KG1 (cell line): ENCODE measurements around the gene MBL2.

Experiments
- DNase-seq: peaks from one replicate; lab custom pipeline; 2025; lab: John Stamatoyannopoulos, UW

Gene MBL2

DNA sequence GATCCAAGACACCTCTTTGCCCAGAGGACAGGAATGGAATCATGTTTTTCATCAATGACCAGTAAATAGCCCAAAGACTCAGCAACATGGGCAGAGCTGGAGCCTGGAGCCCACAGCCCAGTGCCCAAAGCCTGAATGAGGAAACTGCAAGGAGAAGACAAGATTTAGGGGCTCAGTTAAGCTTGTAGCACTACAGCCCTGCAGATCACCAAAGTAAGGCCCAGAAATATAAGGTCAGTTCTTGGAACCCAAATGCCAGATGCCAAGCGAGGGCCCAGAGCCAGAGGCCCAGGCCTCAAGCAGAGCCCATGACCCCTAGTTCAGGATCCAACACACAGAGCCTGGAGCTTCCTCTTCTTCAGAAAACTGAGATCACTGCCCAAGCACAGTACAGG is 32.4 kb downstream of the MBL2 start:
- DNase-seq, result no peak

DNA sequence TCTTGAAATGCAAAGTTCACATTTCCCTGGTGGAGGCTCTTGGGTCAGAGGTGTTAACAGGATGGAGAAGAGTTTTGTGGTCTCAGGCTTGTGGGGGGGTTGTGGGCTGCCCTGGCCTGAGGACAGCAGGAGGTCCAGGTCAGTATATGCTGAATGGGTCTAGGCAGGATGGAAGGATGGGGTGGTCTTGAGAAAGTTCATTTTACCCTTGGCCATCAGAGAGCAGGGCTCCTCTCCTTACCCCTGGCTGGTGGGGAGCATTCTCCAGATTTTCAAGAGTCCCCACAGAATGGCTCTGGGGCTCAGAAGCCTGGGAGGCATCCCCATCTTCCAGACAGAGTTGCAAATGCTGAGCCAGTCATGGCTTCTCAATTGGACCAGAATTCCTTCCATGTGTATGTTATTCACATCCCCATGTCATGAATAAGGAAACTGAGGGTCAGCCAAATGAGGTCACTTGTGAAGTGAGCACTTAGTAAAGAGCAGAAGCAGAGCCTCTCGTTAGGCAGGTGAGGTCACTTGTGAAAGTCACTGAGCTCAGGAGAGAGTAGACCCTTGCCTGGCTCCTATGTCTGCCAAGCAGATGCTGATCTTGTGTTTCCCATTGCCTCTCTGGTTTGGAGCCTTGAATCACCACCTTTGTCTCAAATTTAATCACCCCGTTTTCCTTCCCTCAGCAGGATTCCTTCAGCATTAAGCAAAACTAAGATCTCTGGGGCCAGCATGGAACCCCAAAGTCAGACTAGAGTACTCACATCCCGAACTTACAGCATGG is 33.0 kb downstream of the MBL2 start:
- no peak for DNase-seq

DNA sequence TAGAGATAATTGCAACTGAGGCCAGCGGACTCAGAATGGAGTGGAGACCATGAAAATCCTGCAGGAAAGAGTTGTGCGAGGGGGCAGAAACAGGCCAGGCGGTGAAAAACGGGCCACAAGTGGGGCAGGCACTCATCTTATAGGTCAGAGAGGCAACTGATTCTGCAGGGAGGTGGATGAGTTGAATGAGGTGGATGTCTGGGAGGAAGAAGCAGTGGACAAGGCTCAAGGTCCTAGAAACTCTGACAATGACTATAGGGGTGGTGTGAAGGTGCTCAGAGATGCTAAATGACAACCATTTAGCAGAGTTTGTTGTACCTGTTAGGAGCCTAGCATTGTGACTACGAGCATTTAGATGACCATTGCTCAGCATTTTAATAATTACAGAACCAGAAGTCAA is 33.6 kb downstream of the MBL2 start:
- DNase-seq, result no peak

DNA sequence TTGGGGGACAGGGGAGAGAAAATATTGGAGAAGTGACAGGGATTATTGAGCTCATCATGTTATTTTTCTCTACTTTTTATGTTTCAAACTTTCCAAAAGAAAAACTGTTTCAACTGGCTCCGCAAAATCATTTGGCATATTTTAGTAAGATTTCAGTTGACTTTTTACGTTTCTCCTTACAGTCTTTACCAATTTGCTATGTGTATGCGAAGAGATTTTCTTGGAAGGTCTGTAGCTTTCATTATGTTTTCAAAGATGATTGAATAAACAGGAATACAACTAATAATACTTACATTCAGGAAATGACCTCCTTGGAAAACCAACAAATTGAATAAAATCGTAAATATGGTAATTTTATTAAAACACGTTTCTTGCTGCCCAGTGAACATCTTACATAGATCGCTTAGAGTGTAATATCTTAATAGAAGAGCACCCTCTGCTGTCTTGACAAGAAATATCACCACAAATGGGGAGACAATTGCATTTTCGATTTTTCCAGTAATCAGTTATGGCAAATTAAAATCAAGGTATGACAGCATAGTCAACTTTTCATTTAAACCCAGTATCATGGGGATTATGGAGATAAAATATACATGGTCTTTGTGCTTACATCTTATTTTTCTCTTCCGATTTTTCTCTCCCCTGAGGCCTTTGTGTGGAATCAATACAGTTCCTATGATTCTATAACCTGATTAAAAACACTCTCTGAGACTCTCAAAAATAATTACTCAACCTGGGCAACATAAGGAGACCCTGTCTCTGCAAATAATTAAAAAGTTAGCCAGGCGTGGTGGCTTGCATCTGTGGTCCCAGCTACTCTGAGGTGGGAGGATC is 43.1 kb downstream of the MBL2 start:
- no peak for DNase-seq

DNA sequence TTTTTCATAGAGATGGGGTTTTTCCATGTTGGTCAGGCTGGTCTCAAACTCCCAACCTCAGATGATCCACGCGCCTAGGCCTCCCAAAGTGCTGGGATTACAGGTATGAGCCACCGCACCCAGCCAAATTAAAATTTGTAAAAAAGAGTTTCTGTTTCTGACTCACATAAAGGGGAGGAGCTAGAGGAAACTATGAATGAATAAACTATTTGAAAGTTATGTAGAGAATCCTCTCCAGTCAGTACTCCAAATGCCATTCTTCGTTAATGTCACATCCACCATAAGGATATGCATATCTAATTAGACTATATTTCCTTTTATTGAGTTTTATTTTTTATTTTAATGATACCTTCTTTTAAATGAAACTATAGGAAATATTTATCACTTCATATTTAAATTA is 52.6 kb downstream of the MBL2 start:
- no peak for DNase-seq
